HG02642 (cell line): ENCODE data around the gene SMAGP.
"Not testable (repeated sequence)": the region's sequence is repeated elsewhere in the genome, so short reads cannot be mapped to it uniquely, and the experiment has no call there.

Experiments
- ATAC-seq: cut with Tn5 transposase; IDR thresholded peaks from one replicate; pipeline ENCODE4 v1.9.1; 2021; ENCODE audit warnings: mild to moderate bottlenecking; ENCODE audit not compliant: unreplicated experiment, poor library complexity

SMAGP gene

GRCh38 chr12:51269174-51270066 lies 795 bp downstream of the SMAGP start:
- peak; percentile 47 for ATAC-seq

DNA sequence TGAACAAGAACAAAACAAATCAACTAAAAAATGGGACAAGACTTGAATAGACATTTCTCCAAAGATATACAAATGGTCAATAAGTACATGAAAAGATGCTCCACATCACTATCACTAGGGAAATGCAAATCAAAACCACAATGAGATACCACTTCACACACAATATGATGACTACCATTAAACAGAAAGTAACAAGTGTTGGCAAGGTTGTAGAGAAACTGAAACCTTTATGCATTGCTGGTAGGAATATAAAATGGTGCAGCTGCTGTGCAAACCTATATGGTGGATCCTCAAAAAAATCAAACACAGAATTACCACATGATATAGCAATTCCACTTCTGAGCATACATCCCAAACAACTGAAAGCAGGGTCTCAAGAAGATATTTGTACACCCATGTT lies 5.2 kb downstream of the SMAGP start:
- no peak for ATAC-seq

DNA sequence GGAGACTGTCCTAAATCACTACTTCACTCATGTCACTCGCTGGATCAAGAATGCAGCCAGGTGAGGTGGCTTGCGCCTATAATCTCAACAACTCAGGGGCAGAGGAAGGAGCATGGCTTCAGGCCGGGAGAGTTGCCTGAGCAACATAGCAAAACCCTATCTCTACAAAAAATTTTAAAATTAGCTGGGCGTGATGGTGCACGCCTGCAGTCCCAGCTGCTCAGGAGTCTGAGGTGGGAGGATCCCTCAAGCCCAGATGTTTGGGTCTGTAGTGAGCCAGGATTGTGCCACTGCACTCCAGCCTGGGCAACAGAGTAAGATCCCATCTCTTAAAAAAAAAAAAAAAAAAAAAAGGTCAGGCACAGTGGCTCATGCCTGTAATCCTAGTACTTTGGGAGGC lies 5.9 kb downstream of the SMAGP start:
- ATAC-seq, result no peak

GRCh38 chr12:51263341-51263740 lies 6.9 kb downstream of the SMAGP start:
- no peak for ATAC-seq

GRCh38 chr12:51262758-51263177 lies 7.4 kb downstream of the SMAGP start:
- no peak for ATAC-seq

DNA sequence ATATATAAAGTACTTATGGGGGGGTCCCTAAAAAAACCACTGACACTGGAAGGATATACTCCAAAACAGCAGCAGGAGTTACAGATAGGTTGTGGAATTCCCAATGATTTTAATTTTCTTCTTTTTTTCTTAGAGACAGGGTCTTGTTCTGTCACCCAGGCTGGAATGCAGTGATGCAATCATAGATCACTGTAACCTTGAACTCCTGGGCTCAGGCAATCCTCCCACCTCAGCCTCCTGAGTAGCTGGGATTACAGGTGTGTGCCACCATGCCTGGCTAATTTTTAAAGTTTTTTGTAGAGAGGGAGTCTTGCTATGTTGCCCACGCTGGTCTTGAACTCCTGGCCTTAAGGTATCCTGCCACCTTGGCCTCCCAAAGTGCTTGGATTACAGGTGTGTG lies 10.6 kb downstream of the SMAGP start:
- ATAC-seq, result not testable (repeated sequence)

GRCh38 chr12:51254536-51254935 lies 15.7 kb downstream of the SMAGP start:
- no peak for ATAC-seq

DNA sequence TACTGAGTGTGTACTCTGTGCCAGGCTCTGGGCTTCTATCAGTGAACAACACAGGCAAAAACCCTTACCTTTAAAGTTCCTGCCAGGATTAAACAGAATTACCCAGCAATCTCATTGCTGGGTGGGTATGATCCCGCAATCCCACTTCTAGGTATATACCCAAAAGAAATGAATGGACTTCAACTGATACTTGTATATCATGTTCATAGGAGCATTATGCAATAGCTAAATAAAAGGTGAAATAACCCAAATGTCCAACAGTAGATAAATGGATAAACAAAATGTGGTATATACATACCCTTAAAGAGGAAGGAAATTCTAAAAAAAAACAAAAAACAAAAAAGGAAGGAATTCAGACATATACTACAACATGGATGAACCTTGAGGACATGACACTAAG lies 16.9 kb downstream of the SMAGP start:
- ATAC-seq, result no peak

DNA sequence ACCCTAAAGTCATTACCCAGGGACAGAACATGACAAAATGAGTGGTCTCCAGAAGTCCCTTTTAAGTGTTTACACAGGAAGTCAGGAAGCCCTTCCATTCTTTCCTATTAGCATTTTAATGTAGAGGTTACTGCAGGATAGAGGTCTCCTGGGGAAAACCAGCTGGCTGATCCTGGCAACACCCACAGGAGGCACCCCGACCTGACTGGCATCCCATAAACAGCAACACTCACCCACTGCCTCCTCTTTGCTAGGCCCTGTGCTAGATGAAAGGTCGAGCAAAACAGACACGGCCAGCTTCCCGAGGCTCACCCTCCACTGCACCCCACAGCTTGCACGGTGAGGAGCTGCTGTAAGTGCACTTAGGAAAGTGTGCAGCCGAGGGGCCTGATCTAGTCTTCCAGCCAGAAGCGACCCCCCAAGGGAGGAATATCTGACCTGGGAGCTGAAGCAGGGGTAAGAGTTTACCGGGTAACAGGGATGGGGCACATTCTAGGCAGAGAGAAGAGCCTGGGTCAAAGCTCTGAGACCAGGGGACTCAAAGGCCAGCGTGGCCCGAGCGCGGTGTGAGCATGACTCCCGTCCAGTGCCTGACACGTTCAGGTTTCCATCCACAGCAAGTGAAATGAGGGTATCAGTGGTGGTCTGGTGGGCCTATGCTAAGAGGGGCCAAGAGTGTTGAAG lies 22.6 kb downstream of the SMAGP start:
- ATAC-seq, result no peak

DNA sequence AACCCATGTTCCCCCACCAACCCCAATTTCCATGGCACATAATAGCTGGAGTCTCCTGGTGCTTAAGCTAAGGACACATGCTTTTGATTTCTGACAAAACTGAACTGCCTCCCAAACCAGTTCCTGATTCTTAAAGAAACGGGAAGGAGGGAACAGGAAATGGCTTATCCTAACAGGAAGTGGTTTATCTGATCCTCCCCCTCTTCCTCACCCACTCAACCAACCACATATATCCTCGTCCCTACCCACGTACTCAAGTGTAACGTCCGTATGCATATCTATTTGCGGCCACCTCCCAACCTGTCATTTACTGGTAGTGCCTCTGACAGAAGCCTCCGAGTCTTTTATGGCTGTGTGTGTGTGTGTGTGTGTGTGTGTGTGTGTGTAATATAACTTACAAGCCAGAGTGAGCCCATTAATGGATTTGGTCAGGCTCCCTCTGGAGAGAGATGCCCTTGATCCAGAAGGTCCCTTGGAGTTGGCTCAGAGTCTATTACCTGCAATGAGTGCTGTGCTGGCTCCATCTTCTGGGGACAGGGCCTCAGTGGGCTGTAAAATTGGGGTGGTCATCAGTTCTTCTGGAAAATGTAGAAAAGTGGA lies 23.9 kb downstream of the SMAGP start:
- no peak for ATAC-seq

DNA sequence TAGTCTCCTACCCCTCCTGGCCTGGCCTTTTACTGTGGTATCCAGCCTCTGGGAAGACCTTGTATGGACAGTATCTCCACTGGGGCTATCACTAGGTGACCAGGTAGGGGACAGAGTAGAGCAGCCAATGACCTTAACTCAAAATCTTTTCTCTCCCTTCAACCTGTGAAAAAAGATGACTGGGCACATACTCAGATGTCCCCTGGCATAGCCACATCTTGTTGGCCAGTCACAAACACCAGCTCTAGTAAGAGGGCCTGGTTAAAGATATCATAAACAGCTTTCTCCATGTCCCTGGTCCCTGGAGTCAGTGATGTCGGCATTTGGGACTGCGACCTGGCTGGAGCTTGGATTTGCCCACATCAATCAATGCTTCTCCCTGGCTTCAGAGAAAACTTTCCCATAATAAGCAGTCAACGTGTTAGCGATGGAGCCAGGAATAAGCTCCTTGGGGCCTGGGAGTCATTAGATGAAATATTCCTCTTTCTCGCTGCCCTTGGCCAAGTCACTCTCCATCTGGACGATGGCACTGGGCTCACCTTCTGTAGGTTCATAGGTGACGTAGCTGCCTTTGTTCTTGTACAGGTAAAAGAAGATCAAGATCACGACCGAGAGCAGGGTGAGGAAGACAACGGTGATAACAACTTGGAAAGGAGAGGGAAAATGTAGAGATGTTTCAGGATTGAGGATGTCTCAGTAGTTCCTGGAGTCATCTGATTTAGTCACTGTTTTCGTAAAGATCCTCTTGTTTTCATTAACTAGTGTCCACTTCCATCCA lies 24.6 kb downstream of the SMAGP start:
- ATAC-seq, result no peak

- no peak for ATAC-seq
Observed at GRCh38 chr12:51244269-51244668, 25.9 kb downstream of the SMAGP start.

- no peak for ATAC-seq
Observed at GRCh38 chr12:51242876-51243275, 27.3 kb downstream of the SMAGP start.

- no peak for ATAC-seq
Observed at GRCh38 chr12:51242120-51242519, 28.1 kb downstream of the SMAGP start.

GRCh38 chr12:51240971-51241370 lies 29.2 kb downstream of the SMAGP start:
- no peak for ATAC-seq

DNA sequence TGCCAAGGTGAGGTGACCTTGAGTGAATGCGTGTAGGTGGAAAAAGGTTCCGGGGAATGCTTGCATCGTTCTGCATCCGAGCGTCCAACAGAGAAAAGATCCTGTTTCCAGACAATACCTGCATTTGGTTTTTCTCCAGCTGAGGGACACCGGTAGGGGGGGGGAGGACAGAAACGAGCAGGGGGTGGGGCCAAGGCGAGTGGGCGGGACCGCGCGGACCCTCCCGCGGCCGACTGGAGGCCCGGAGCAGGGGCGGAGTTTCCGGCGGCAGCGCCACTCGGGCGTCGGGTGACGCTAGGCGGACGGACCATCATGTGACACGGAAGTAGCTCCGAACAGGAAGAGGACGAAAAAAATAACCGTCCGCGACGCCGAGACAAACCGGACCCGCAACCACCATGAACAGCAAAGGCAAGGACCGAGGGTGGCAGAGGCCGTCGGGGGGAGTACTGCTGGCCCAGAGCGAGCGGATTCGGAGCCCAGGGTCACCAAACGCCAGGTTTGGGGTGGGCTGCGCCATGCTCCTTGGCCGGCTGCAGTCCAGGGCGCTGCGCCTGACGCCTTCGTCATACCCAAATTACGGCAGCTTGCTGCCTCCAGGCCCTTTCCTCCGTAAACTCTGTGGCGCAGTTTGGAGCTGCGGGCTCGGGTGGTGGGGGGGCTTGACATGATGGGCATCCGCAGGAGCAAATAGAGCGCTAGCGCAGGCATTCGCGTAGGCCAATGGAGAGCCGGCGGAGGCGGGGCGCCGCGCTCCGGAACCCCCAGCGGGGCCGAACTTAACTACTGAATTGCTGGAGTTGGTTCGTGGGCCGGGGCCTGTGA lies 31.5 kb downstream of the SMAGP start, which contains the start of gene DAZAP2:
TSS of gene DAZAP2 (plus strand) at position 317 of the 825 bp plus-strand sequence. CDS start at position 399, 82 bp downstream.
- peak; percentile 93 for ATAC-seq

- ATAC-seq, result peak; percentile 5
Observed at GRCh38 chr12:51238037-51238509, 32.1 kb downstream of the SMAGP start.

DNA sequence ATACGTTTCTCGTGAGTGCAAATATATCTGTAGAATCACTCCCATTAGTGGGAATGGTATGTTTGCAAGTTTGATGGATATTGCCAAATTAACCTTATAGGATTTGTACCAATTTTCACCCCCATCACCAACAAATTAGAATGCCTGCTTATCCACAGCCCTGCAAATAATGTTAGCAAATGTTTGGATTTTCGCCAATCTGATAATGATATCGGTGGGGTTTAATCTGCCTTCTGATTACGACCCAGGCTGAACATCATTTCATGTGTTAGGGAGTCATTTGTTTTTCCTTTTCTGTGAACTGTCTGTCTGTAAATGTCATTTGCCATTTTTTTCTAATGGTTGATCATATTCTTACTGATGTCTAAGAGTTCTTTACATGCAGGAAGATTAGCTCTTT lies 35.7 kb downstream of the SMAGP start:
- ATAC-seq, result no peak

DNA sequence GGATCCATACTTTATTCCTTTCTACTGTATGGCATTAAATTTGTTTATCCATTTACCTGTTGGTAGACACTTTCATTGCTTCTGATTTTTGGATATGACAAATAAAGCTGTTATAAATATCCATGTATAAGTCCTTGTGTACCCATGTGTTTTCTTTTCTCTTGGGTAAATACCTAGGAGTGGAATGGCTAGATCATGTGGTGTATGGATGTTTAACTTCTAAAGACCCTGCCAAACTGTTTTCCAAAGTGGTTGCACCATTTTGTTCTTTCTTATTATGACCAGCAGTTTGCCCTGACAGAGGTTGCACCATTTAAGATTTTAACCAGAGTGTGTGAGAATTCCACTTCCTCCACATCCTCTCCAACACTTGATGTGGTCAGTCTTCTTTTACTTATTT lies 37.6 kb downstream of the SMAGP start:
- ATAC-seq, result no peak
